OCI-M2 (cell line): ENCODE measurements around the gene SWAP70.
"Not testable (repeated sequence)": the region's sequence is repeated elsewhere in the genome, so short reads cannot be mapped to it uniquely, and the experiment has no call there.

Source experiments
- DNase-seq: peaks from one replicate; lab custom pipeline; 2025; ENCODE audit not compliant: unreplicated experiment; lab: John Stamatoyannopoulos, UW

Gene SWAP70

DNA sequence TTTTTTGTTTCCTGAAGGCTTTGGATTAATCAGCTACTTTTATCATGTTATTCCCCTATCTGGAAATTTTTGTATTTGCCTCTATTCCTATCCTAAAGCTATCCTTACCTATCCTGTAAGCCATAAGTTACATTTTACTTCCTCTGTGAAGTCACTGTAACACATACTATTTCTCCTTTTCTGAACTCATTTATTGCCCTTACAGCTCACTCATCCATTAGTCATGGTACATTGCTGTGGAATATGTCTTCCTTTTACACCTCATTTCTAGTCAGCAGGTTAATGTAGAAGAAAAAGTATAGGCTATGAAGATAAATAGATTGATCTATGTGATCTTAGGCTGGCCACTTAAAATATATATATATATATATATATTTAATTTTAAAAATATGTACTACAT is 28.0 kb downstream of the SWAP70 start:
- no peak for DNase-seq

DNA sequence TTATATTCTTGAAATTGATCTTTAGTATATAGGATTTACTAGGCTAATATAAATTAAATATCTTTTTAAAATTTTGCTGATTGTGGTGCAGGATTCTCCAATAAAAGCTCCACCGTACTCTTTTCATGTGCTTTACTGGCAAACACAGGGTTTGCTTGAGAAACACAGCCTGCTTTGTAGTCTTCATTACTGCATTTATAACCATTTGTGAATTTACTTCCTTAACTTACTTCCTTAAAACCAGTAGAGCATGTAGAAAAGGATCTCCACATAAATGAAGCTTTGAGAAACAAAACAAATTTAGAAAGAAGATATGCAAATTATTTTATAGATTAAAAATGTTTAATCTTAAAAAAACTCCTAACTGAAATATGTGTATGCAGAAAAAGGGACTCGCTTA is 28.8 kb downstream of the SWAP70 start:
- no peak for DNase-seq

GRCh38 chr11:9693801-9694553 is 30.1 kb downstream of the SWAP70 start:
- no peak for DNase-seq

DNA sequence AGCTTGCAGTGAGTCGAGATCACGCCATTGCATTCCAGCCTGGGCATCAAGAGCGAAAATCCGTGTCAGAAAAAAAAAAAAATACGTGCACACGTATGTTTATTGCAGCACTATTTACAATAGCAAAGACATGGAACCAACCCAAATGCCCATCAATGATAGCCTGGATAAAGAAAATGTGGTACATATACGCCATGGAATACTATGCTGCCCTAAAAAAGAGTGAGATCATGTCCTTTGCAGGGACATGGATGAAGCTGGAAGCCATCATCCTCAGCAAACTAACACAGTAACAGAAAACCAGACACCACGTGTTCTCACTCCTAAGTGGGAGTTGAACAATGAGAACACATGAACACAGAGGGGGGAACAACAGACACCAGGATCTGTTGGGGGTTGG is 31.4 kb downstream of the SWAP70 start:
- DNase-seq, result not testable (repeated sequence)

DNA sequence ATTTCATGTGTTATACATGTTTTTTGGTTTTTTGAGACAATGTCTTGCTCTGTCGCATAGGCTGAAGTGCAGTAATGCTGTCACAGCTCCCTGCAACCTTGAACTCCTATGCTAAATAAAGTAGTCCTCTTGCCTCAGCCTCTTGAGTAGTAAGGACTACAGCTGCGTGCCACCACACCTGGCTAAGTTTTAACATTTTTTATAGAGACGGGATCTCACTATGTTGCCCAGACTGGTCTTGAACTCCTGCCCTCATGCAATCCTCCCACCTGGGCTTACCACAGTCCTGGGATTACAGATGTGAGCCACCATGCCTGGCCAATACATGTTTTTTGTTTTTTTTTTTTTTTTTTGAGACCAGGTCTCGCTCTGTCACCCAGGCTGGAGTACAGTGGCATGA is 33.9 kb downstream of the SWAP70 start:
- no peak for DNase-seq

GRCh38 chr11:9700105-9700801 is 36.4 kb downstream of the SWAP70 start:
- DNase-seq, result no peak

DNA sequence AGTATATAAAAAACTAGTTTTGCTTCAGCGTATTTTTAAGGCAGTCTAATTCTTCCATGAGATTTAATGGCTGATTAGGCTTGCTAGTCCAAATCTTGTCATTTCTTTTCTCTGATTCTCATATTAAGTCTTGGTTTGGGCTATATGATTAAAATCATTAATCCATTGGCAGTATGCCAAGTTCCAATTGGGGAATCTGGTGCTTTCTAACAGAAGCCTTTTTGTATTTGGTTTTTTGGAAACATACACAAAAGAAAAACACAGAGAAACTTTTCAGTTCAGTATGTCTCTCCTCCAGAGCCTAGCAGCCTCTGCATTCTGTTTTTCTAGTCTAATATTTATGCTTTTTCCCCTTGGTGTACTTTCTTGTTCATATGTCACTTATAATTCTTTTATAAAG is 37.9 kb downstream of the SWAP70 start:
- no peak for DNase-seq

DNA sequence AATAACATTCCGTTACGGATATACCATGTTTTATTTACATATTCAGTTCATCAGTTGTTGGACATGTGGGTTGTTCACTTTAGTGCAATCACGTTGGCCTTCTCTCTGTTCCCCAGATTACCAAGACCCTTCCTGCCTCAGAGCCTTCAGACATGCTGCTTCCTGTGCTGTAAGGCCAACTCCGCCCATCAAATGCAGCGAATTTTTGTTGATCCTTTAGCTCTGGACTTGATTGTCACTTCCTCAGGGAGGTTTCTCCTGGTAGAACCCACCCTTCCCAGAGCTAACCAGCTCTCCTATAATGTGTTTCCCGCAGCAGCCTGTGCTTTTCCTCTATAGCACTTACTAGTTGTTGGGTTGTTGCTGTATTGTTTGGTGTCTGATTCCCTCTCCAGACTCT is 39.4 kb downstream of the SWAP70 start:
- no peak for DNase-seq

GRCh38 chr11:9704037-9704436 is 40.2 kb downstream of the SWAP70 start:
- no peak for DNase-seq

DNA sequence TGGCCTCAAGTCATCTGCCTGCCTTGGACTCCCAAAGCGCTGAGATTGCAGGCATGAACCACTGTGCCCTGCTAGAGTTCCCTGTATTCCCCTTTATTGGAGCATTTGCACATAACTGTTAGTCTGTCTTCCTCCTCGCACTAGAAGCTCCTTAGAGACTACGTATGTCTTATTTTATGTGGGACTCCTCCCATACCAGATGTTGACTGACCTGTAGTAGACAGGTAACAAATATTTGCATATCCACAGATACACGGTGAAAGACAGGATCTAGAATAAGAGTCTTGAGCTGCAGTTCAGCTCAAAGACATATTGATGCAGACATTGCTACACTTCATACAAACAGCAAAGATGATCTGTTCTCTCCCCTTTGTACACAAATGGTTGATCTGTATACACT is 40.7 kb downstream of the SWAP70 start:
- no peak for DNase-seq

DNA sequence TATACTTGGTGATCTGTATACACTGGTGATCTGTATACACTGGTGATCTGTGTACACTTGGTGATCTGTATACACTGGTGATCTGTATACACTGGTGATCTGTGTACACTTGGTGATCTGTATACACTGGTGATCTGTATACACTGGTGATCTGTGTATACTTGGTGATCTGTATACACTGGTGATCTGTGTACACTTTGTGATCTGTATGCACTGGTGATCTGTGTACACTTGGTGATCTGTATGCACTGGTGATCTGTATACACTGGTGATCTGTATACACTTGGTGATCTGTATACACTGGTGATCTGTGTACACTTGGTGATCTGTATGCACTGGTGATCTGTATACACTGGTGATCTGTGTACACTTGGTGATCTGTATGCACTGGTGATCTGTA is 41.5 kb downstream of the SWAP70 start:
- not testable (repeated sequence) for DNase-seq

- DNase-seq, result no peak
These were observed 44.7 kb downstream of the SWAP70 start for GRCh38 chr11:9708544-9708943.

GRCh38 chr11:9710223-9710622 is 46.3 kb downstream of the SWAP70 start:
- DNase-seq, result no peak

GRCh38 chr11:9710852-9711251 is 47.0 kb downstream of the SWAP70 start:
- DNase-seq, result no peak

DNA sequence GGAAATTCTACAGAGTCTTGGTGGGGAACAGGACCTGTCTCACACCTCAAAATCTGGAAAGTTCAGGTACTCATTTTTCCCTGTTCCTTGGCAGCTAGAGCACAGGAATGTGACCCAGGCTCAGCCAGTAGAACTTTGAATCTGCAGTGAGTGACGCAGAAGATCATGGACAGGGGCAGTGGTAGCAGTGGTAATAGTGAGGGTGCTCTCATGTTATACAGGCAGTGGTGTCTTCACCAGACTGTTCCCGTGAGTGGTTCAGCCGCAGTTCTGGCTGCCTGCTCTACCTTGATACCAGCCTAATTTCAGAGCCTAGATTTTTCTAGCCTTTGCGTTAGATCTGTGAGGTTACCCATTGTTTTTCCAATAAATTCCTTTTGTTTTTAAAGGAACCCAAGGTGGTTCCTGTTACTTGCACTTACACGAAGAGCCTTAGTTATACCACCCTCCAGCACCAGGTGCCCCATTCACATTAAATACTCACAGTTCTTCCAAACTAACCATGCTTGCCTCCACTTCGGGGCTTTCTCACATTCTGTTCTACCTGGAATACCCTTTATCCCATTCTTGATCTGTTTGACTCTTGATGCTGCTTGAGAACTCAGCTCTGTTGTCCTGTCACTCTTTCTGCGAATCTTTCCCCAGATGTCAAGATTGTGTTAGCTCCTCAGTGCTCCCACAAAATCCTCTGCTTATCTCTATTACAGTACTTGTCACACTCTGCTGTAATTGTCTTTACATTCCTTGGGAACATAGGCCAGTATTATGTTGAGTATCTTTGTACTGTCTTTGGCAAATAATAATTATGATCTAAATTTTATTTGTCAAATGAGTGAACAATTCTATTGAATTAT is 47.8 kb downstream of the SWAP70 start:
- no peak for DNase-seq

GRCh38 chr11:9714272-9714940 is 50.5 kb downstream of the SWAP70 start:
- DNase-seq, result no peak

- no peak for DNase-seq
These were observed 52.6 kb downstream of the SWAP70 start for GRCh38 chr11:9716275-9717039.

DNA sequence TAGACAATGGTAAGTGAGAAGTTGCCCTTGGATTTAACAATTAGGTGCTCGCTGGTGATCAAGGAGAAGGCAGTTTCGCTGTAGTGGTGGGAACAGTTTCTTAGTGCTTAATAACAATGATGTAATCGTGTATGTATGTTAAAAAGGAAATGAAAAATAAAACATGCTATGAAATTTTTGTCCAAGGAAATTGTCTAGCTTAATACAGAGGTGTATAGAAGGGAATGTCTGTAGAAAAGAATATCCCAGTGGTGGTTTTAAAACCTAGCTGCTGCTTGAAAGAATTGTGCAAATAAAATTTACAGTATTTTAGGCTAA is 53.1 kb downstream of the SWAP70 start:
- no peak for DNase-seq

GRCh38 chr11:9717719-9718118 is 53.8 kb downstream of the SWAP70 start:
- DNase-seq, result no peak

DNA sequence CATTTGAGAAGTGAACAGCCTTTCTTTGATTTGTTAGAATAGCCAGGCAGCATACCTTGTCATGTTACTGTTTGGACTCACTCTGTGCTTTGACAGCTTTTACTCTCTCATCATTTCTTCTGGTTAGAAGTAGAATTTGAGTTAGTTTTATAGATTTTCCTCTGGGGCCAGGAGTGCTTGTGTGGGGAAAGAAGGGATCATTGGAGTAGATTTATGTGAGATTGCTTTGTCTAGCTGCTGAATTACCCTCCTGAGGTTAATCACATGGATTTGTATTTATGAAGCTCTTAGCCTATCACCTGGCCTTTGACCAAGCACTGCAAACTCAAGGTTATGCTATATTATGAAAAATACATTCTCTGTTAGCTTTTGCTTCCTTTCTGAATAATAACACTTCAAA is 54.3 kb downstream of the SWAP70 start:
- no peak for DNase-seq
